H1 (cell line): Measurements from ENCODE around the gene SKA1.

Source experiments
- CTCF ChIP-seq, 3 experiments: IDR thresholded peaks; 1 replicate in 2 of 3; 2 replicates in 1 of 3; pipeline versions ENCODE4 v1.5.1 to v1.6.1; 2011; ENCODE audit warnings: low read length in 3 of 3, mild to moderate bottlenecking in 3 of 3, inconsistent platforms in 2 of 3, low read depth in 1 of 3, moderate library complexity in 1 of 3; ENCODE audit not compliant: insufficient read depth in 1 of 3; ENCODE audit errors: control extremely low read depth in 1 of 3
- EP300 ChIP-seq, 2 experiments: IDR thresholded peaks; 1 replicate in 1 of 2; 2 replicates in 1 of 2; pipeline ENCODE4 v1.6.1; 2011 to 2012; ENCODE audit warnings: low read depth in 2 of 2, low read length in 2 of 2, mild to moderate bottlenecking in 2 of 2, borderline replicate concordance in 1 of 2, inconsistent platforms in 1 of 2, moderate library complexity in 1 of 2
- FOSL1 ChIP-seq: IDR thresholded peaks from 2 replicates; pipeline ENCODE4 v1.6.1; 2011; ENCODE audit warnings: mild to moderate bottlenecking, low read depth, low read length, moderate library complexity; ENCODE audit not compliant: insufficient read depth
- GTF2F1 ChIP-seq: IDR thresholded peaks from 2 replicates; pipeline ENCODE4 v1.6.1; 2012; ENCODE audit warnings: low read depth, low read length, improper control_type of control experiment, borderline replicate concordance
- MAX ChIP-seq: IDR thresholded peaks from 2 replicates; pipeline ENCODE4 v1.6.1; 2012; ENCODE audit warnings: inconsistent platforms
- SP2 ChIP-seq: IDR thresholded peaks from 2 replicates; pipeline ENCODE4 v1.6.1; 2012; ENCODE audit warnings: mild to moderate bottlenecking, low read length, inconsistent platforms
- USF2 ChIP-seq: IDR thresholded peaks from 2 replicates; pipeline ENCODE4 v1.6.1; 2011; ENCODE audit warnings: low read length, improper control_type of control experiment
- TF ChIP-seq, protein P1 (sequence below): IDR thresholded peaks from 2 replicates; pipeline ENCODE4 v1.6.1; 2011; ENCODE audit warnings: low read depth, mild to moderate bottlenecking, low read length; ENCODE audit not compliant: insufficient read depth

DNA sequence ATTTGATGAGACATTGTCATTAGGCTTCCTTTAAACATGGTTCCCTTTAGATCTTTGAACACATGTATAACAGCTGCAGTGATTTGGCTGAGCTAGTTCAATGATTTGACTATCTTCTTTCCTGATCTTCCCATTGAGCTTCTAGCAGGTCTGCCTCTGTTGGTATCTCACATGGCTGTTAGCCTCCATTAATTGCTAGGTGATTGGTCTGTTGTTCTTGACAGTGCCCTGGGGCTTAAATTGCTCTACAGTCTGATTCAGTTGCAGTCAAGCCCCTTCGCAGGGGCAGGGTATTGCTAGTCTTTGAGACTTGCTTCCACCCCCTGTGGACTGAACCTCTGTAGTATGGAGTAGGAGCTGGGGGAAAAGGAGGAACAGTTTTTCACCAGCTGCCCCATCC is 24.1 kb downstream of the SKA1 start:
- no peak for TF ChIP-seq CTCF (IDR thresholded peaks at IDR 0.05; ENCODE audit: control extremely low read depth in 1 of 3, insufficient read depth in 1 of 3, low read depth in 1 of 3, low read length in 3 of 3)
- TF ChIP-seq SP2: no peak
- TF ChIP-seq MAX: no peak
- no peak for TF ChIP-seq USF2
- TF ChIP-seq, protein P1, sequence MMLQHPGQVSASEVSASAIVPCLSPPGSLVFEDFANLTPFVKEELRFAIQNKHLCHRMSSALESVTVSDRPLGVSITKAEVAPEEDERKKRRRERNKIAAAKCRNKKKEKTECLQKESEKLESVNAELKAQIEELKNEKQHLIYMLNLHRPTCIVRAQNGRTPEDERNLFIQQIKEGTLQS: no peak
- no peak for TF ChIP-seq EP300 (IDR thresholded peaks at IDR 0.05; ENCODE audit: borderline replicate concordance in 1 of 2, low read depth in 2 of 2, low read length in 2 of 2)
- no peak for TF ChIP-seq GTF2F1
- no peak for TF ChIP-seq FOSL1
